ENCODE data around the gene RFPL3. TPM values are rescaled to one million over a fixed set of nuclear protein-coding genes. Genes with fewer than 3 reads are reported as not detected.

The RFPL3 gene
- polyA plus RNA-seq, 3 donors: not detected

GRCh38 chr22:32375678-32376450 lies 18.2 kb downstream of the RFPL3 start:
- Mint-ChIP-seq H3K9me3 (no peaks in the 10 kb centered on the region), H3K27ac (no peak overlapping the region), H3K4me3 (no peak overlapping the region), H3K36me3 (no peaks in the 10 kb centered on the region), H3K27me3 (ENCODE audit: low read depth in 3 of 3) (peaks cover 3 to 6% (median 5%) of the 10 kb centered on the region in 3 donors), H3K4me1 (no peaks in the 10 kb centered on the region)
- H3K36me3 ChIP-seq (replicated peaks in 1 of 2; ENCODE audit: control insufficient read depth in 1 of 2, insufficient read depth in 2 of 2, low read length in 2 of 2): no peaks in the 10 kb centered on the region
- no peaks in the 10 kb centered on the region for H4K20me1 ChIP-seq (ENCODE audit: insufficient read depth, low read length)
- 94% methylated on average over 6 of the region's 7 CpGs for WGBS (ENCODE audit: insufficient coverage)
- no peak for TF ChIP-seq CTCF (IDR thresholded peaks at IDR 0.05)
- no peaks in the 10 kb centered on the region for H3K9me3 ChIP-seq (replicated peaks in 1 of 2; ENCODE audit: control insufficient read depth in 1 of 2, insufficient read depth in 1 of 2, low read length in 2 of 2)
- intact Hi-C loops (cut with micrococcal nuclease): no loop called here
- H3K27me3 ChIP-seq (ENCODE audit: control insufficient read depth in 2 of 2, insufficient read depth in 2 of 2, low read length in 2 of 2): no peaks in the 10 kb centered on the region
- H3K79me2 ChIP-seq (ENCODE audit: insufficient read depth, low read length): no peaks in the 10 kb centered on the region
- no peak overlapping the region for H2AFZ ChIP-seq (ENCODE audit: insufficient read depth, low read depth, low read length, poor library complexity, severe bottlenecking)
- no peak overlapping the region for H3K4me3 ChIP-seq (replicated peaks in 1 of 3; ENCODE audit: low read depth in 2 of 3, low read length in 3 of 3)
- no peak overlapping the region for H3K27ac ChIP-seq (ENCODE audit: low read depth in 1 of 2, low read length in 2 of 2)
- H3K4me2 ChIP-seq (replicated peaks; ENCODE audit: extremely low read depth, low read length, poor library complexity, severe bottlenecking): no peak overlapping the region
- DNase-seq: no peak
- no peaks in the 10 kb centered on the region for H3K4me1 ChIP-seq (ENCODE audit: control insufficient read depth in 1 of 2, insufficient read depth in 2 of 2, low read length in 2 of 2)
- no peak overlapping the region for H3K9ac ChIP-seq (ENCODE audit: insufficient read depth, low read length, poor library complexity, severe bottlenecking)

GRCh38 chr22:32376681-32377080 lies 19.0 kb downstream of the RFPL3 start:
- H3K27ac Mint-ChIP-seq: no peak overlapping the region
- no peak overlapping the region for H3K4me2 ChIP-seq (replicated peaks; ENCODE audit: extremely low read depth, low read length, poor library complexity, severe bottlenecking)
- no peak overlapping the region for H3K9ac ChIP-seq (ENCODE audit: insufficient read depth, low read length, poor library complexity, severe bottlenecking)
- no peak overlapping the region for H3K4me3 Mint-ChIP-seq
- H3K4me1 Mint-ChIP-seq: no peaks in the 10 kb centered on the region
- WGBS (ENCODE audit: insufficient coverage): 94% methylated on average over 3 of the region's 5 CpGs
- H3K27me3 Mint-ChIP-seq (ENCODE audit: low read depth in 3 of 3): peaks cover 3 to 6% (median 5%) of the 10 kb centered on the region in 3 donors
- no peaks in the 10 kb centered on the region for H3K79me2 ChIP-seq (ENCODE audit: insufficient read depth, low read length)
- no peaks in the 10 kb centered on the region for H3K36me3 Mint-ChIP-seq
- no peaks in the 10 kb centered on the region for H3K27me3 ChIP-seq (ENCODE audit: control insufficient read depth in 2 of 2, insufficient read depth in 2 of 2, low read length in 2 of 2)
- no peaks in the 10 kb centered on the region for H3K9me3 ChIP-seq (replicated peaks in 1 of 2; ENCODE audit: control insufficient read depth in 1 of 2, insufficient read depth in 1 of 2, low read length in 2 of 2)
- H3K27ac ChIP-seq (ENCODE audit: low read depth in 1 of 2, low read length in 2 of 2): no peak overlapping the region
- DNase-seq: no peak
- H3K4me1 ChIP-seq (ENCODE audit: control insufficient read depth in 1 of 2, insufficient read depth in 2 of 2, low read length in 2 of 2): no peaks in the 10 kb centered on the region
- intact Hi-C loops (cut with micrococcal nuclease): no loop called here
- no peak overlapping the region for H2AFZ ChIP-seq (ENCODE audit: insufficient read depth, low read depth, low read length, poor library complexity, severe bottlenecking)
- H3K4me3 ChIP-seq (replicated peaks in 1 of 3; ENCODE audit: low read depth in 2 of 3, low read length in 3 of 3): no peak overlapping the region
- H3K36me3 ChIP-seq (replicated peaks in 1 of 2; ENCODE audit: control insufficient read depth in 1 of 2, insufficient read depth in 2 of 2, low read length in 2 of 2): no peaks in the 10 kb centered on the region
- no peaks in the 10 kb centered on the region for H3K9me3 Mint-ChIP-seq
- TF ChIP-seq CTCF (IDR thresholded peaks at IDR 0.05): no peak
- no peaks in the 10 kb centered on the region for H4K20me1 ChIP-seq (ENCODE audit: insufficient read depth, low read length)
